ENCODE measurements around the gene LIN7B. TPM values are rescaled to one million over a fixed set of nuclear protein-coding genes. Genes with fewer than 3 reads are reported as not detected.

The LIN7B gene
- total and polyA plus RNA-seq, 2 of the 13 experiments (the other 11 are each of a cell fraction or from before 2014, with no cell fraction given) = 5.3 to 7.6 TPM

GRCh38 chr19:49119411-49120324 is 5.5 kb downstream of the LIN7B start, which contains the start of gene PPFIA3 (continued):
- TF ChIP-seq BATF2 (CRISPR knock-in tag; IDR thresholded peaks at IDR 0.05) = 0 out of 2 replicates have a peak, but pooled peaks have one; percentile 34
- TF ChIP-seq CENPBD1 (CRISPR knock-in tag; IDR thresholded peaks at IDR 0.05; ENCODE audit: borderline replicate concordance, low read depth) = no peak
- peak; percentile 61; the same call in 1 of the 2 replicates for TF ChIP-seq KMT2A (CRISPR knock-in tag; IDR thresholded peaks at IDR 0.05)
- TF ChIP-seq ERF (CRISPR knock-in tag; IDR thresholded peaks at IDR 0.05) = peak; percentile 91
- TF ChIP-seq ZNF124 (CRISPR knock-in tag; IDR thresholded peaks at IDR 0.05) = no peak
- TF ChIP-seq SOX13 (IDR thresholded peaks at IDR 0.05) = no peak
- peak in 1 of 2 experiments; percentile 26; a peak in 1 of 4 replicates for TF ChIP-seq SOX13 (CRISPR knock-in tag; conservative IDR thresholded peaks at IDR 0.05 in 1 of 2, IDR thresholded peaks at IDR 0.05 in 1 of 2)
- 0 out of 2 replicates have a peak, but pooled peaks have one; percentile 66 for TF ChIP-seq ZNF232 (CRISPR knock-in tag; IDR thresholded peaks at IDR 0.05; ENCODE audit: borderline replicate concordance)
- no peak for TF ChIP-seq BRCA1 (CRISPR knock-in tag; IDR thresholded peaks at IDR 0.05)
- no peak for TF ChIP-seq ZNF329 (CRISPR knock-in tag; IDR thresholded peaks at IDR 0.05; ENCODE audit: low read depth)
- peak; percentile 36; the same call in 1 of the 2 replicates for TF ChIP-seq ZNF205 (CRISPR knock-in tag; IDR thresholded peaks at IDR 0.05)
- no peak for TF ChIP-seq ZNF503 (CRISPR knock-in tag; IDR thresholded peaks at IDR 0.05)
- TF ChIP-seq NONO (IDR thresholded peaks at IDR 0.05) = no peak
- no peak for TF ChIP-seq NONO (CRISPR knock-in tag; conservative IDR thresholded peaks at IDR 0.05)
- TF ChIP-seq MYNN (CRISPR knock-in tag; IDR thresholded peaks at IDR 0.05; ENCODE audit: low read depth) = no peak
- TF ChIP-seq TBP (CRISPR knock-in tag; IDR thresholded peaks at IDR 0.05) = no peak
- peak; percentile 83 for TF ChIP-seq IRF9 (CRISPR knock-in tag; IDR thresholded peaks at IDR 0.05; ENCODE audit: borderline replicate concordance)
- peak; percentile 80 for TF ChIP-seq ZSCAN12 (CRISPR knock-in tag; IDR thresholded peaks at IDR 0.05)
- TF ChIP-seq ZNF260 (CRISPR knock-in tag; IDR thresholded peaks at IDR 0.05; ENCODE audit: borderline replicate concordance, low read depth) = no peak
- no peak for TF ChIP-seq HNRNPH1 (optimal IDR thresholded peaks at IDR 0.05; ENCODE audit: low read depth, low read length)
- no peak for TF ChIP-seq NFRKB (IDR thresholded peaks at IDR 0.05)
- TF ChIP-seq TFAP4 (IDR thresholded peaks at IDR 0.05; ENCODE audit: borderline replicate concordance, low read depth) = no peak; the same call in 1 of the 2 replicates
- no peak for TF ChIP-seq AGO2 (optimal IDR thresholded peaks at IDR 0.05; ENCODE audit: low read depth, low read length)
- no peak for TF ChIP-seq EP300 (IDR thresholded peaks at IDR 0.05; ENCODE audit: low read depth in 2 of 2, low read length in 2 of 2)
- TF ChIP-seq EP300 (CRISPR knock-in tag; IDR thresholded peaks at IDR 0.05; ENCODE audit: borderline replicate concordance) = 0 out of 2 replicates have a peak, but pooled peaks have one; percentile 32
- peak; percentile 28; the same call in 1 of the 2 replicates for TF ChIP-seq SOX5 (CRISPR knock-in tag; IDR thresholded peaks at IDR 0.05; ENCODE audit: borderline replicate concordance)

Data from HepG2 (cell line).